Uterus (tissue), 4 donors: Measurements from ENCODE around the gene PARP15. TPM values are rescaled to one million over a fixed set of nuclear protein-coding genes. Genes with fewer than 3 reads are reported as not detected.

Experiments used
- DNase-seq, 2 donors: peaks; one replicate each; pipeline ENCODE4 v3.0.0-alpha.2; 2019 to 2020
- H3K27ac ChIP-seq, 2 donors: fragments of 200-600 bp; sonication (generic); 1 replicate in 1 of 2; 2 replicates in 1 of 2; pipeline ENCODE4 v1.5.1; 2016 to 2018
- H3K27me3 ChIP-seq, 2 donors: fragments of 200-600 bp; sonication (generic); one replicate each; pipeline ENCODE4 v1.5.1; 2018 to 2019; ENCODE audit warnings: control low read depth in 1 of 2
- H3K36me3 ChIP-seq, 2 donors: fragments of 200-600 bp; sonication (generic); one replicate each; pipeline ENCODE4 v1.5.1; 2019; ENCODE audit warnings: control low read depth in 1 of 2
- H3K4me1 ChIP-seq, 2 donors: fragments of 200-600 bp; sonication (generic); one replicate each; pipeline ENCODE4 v1.5.1; 2018 to 2019; ENCODE audit warnings: control low read depth in 1 of 2
- H3K4me3 ChIP-seq, 2 donors: fragments of 200-600 bp; sonication (generic); 1 replicate in 1 of 2; 2 replicates in 1 of 2; pipeline ENCODE4 v1.5.1; 2018 to 2019; ENCODE audit warnings: mild to moderate bottlenecking in 1 of 2
- H3K9me3 ChIP-seq, 2 donors: fragments of 200-600 bp; sonication (generic); one replicate each; pipeline ENCODE4 v1.5.1; 2019; ENCODE audit warnings: control low read depth in 1 of 2
- POLR2A ChIP-seq, 2 donors: fragments of 450-650 bp; IDR thresholded peaks; one replicate each; pipeline ENCODE4 v1.6.1; 2016; ENCODE audit warnings: antibody characterized with exemption in 2 of 2, mild to moderate bottlenecking in 1 of 2, moderate library complexity in 1 of 2
- intact Hi-C: fragments of 100-400 bp; cut with DNase I; formaldehyde crosslinking; loops from one replicate; pipeline ENCODE4 v1.15.1; 2023; ENCODE audit warnings: low total_unique reads
- total RNA-seq, 4 donors: library from RNA; depleted of rRNA in 3 of 4; stranded (reverse); fragments of >200 nt in 3 of 4; gene quantifications; one replicate each; pipeline versions ENCODE4 v1.1.0 to v1.2.4, GENCODE V29; 2014 to 2023
- TF ChIP-seq, protein P1 (sequence below), 4 experiments: fragments of 200-600 bp in 2 of 4; fragments of 450-650 bp in 2 of 4; sonication (generic) in 2 of 4; IDR thresholded peaks; one replicate each; pipeline ENCODE4 v1.5.1; 2016 to 2019; ENCODE audit warnings: antibody characterized with exemption in 4 of 4, mild to moderate bottlenecking in 2 of 4, moderate library complexity in 1 of 4
- donor health status: DM: yes; HTN: yes; CAD: no.

Gene PARP15
- total RNA-seq, 4 donors from 2014 or later = under 0.01 to 3.1 (median 1.6) TPM

DNA sequence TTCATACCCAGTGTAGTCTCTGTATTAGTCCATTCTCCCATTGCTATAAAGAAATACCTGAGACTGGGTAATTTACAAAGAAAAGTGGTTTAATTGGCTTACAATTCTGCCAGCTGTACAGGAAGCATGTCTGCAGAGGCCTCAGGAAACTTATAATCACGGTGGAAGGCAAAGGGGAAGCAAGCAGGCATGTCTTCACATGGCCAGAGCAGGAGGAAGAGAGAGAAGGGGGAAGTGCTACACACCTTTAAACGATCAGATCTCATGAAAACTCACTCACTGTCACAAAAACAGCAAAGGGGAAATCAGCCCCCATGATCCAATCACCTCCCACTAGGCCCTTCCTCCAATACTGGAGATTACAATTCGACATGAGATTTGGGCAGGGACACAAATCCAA is 96.9 kb downstream of the PARP15 start:
- no peak overlapping the region for H3K4me3 ChIP-seq
- H3K27ac ChIP-seq = no peak overlapping the region
- no peaks in the 10 kb centered on the region for H3K9me3 ChIP-seq
- DNase-seq = no peak
- H3K36me3 ChIP-seq = no peaks in the 10 kb centered on the region
- intact Hi-C loops = no loop called here
- H3K4me1 ChIP-seq = no peaks in the 10 kb centered on the region
- TF ChIP-seq, protein P1, sequence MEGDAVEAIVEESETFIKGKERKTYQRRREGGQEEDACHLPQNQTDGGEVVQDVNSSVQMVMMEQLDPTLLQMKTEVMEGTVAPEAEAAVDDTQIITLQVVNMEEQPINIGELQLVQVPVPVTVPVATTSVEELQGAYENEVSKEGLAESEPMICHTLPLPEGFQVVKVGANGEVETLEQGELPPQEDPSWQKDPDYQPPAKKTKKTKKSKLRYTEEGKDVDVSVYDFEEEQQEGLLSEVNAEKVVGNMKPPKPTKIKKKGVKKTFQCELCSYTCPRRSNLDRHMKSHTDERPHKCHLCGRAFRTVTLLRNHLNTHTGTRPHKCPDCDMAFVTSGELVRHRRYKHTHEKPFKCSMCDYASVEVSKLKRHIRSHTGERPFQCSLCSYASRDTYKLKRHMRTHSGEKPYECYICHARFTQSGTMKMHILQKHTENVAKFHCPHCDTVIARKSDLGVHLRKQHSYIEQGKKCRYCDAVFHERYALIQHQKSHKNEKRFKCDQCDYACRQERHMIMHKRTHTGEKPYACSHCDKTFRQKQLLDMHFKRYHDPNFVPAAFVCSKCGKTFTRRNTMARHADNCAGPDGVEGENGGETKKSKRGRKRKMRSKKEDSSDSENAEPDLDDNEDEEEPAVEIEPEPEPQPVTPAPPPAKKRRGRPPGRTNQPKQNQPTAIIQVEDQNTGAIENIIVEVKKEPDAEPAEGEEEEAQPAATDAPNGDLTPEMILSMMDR (IDR thresholded peaks at IDR 0.05) = no peak
- no peak for TF ChIP-seq POLR2A (IDR thresholded peaks at IDR 0.05)
- no peaks in the 10 kb centered on the region for H3K27me3 ChIP-seq

DNA sequence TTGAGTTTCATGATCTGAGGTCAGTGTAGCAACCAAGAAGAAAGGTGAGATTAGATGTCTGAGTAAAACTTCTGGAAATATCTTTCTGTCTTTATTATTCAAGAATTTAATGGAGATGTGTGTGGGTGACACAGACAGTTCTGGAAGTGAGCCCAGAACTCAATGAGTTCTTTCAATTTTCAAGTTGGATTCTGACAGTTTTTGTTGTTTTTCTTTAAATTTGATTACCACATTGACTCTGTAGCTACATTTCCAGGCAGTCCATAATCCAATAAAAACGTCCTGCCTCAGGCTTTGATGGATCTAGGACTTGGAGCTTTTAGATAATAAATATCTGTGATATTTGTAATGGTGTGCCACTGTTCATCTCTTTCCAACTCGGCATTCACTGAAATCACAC is 99.3 kb downstream of the PARP15 start:
- TF ChIP-seq POLR2A (IDR thresholded peaks at IDR 0.05) = no peak
- TF ChIP-seq, protein P1 (IDR thresholded peaks at IDR 0.05) = no peak
- Histone ChIP-seq H3K9me3 (no peaks in the 10 kb centered on the region), H3K4me3 (no peak overlapping the region), H3K4me1 (peaks cover 2 to 3% of the 10 kb centered on the region in 2 donors), H3K36me3 (no peaks in the 10 kb centered on the region), H3K27me3 (no peaks in the 10 kb centered on the region), H3K27ac (no peak overlapping the region)
- intact Hi-C loops = no loop called here
- no peak for DNase-seq

DNA sequence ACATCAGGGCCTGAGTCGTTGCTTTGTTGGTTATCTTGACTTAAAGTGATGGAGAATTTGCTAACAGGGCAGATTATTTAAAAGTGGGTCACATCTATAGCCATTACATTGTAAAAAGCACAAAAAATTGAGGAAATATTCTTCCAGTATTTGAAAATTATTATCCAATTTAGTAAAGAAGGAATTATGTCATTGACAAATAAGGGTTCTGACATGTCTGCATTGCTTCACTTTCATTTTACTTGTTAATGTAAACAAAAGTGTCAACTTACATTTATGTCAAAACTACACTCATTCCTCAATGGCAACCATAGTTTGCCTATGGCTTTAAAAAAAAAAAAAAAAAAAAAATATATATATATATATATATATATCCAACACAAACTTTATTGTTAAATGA is 99.8 kb downstream of the PARP15 start:
- TF ChIP-seq, protein P1 (IDR thresholded peaks at IDR 0.05) = no peak
- TF ChIP-seq POLR2A (IDR thresholded peaks at IDR 0.05) = no peak
- H3K36me3 ChIP-seq = no peaks in the 10 kb centered on the region
- no peak for DNase-seq
- no peaks in the 10 kb centered on the region for H3K9me3 ChIP-seq
- peaks cover 3 to 7% of the 10 kb centered on the region in 2 donors for H3K4me1 ChIP-seq
- intact Hi-C loops = no loop called here
- H3K4me3 ChIP-seq = no peak overlapping the region
- no peaks in the 10 kb centered on the region for H3K27me3 ChIP-seq
- no peak overlapping the region for H3K27ac ChIP-seq

DNA sequence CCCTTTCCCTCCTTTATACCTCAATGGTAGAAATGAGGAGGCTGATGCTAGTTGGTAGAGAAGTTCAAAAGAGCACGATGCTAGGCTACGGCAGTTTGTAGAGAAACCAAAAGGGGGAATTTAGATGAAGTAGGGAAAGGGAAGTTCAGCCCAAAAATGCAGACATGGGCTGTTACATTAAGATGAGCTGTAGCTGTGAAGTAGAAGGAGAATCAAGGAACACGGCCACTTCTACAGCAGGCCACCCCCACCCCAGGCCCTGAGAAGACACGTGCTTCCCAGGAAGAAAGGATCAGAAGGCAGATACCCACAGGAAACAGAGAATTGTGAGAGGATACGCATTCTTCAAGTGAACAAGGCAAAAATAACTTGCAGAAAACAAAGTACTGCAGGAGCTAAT is 101.1 kb downstream of the PARP15 start:
- Histone ChIP-seq H3K4me3 (no peak overlapping the region), H3K27ac (peak overlapping the region; percentile 97 to 98), H3K9me3 (no peaks in the 10 kb centered on the region), H3K27me3 (no peaks in the 10 kb centered on the region), H3K36me3 (no peaks in the 10 kb centered on the region), H3K4me1 (peaks cover 3 to 7% of the 10 kb centered on the region in 2 donors)
- no peak for TF ChIP-seq POLR2A (IDR thresholded peaks at IDR 0.05)
- TF ChIP-seq, protein P1 (IDR thresholded peaks at IDR 0.05) = no peak
- DNase-seq = no peak
- intact Hi-C loops = loop anchor here (2.0 kb wide), 1 partner anchor 114 kb away; the partner anchor contains the start of genes DTX3L and PARP9

DNA sequence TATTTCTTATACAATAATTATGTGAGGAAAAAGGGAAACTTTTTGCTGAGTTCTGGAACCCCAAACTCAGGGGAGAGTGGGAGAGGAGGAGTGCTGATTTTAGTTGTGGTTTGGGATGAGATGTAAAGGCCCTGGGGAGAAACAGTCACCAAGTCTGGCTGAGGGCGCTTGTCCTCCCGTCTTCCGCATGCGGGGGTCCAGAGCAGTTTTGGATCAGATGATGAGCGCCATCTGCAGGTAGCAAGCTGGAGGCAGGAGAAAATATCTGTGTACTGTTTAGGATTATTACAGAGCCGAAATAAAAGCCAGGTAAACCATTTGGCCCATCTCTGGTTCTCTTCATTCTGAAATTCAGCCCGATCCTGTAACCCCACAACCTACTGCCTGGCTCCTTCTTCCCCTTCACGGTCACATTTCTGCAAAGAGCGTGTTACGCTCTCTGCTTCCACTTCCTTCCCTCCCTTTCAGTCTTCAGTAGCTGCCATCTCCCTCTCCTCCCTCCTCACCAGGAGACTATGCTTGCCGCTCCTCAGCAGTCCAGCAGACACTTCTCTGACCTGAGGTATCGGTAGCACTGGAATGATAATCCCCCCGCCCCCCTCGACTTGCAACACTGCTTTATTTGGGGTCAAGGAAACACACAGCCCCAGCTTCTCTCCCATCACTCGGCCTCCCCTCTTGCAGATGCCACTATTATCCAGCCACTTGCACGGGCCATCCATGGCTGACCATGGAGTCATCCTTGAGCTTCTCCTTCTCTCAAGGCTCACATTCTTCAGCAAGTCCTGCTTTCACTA is 101.8 kb downstream of the PARP15 start:
- Histone ChIP-seq H3K27me3 (no peaks in the 10 kb centered on the region), H3K4me1 (peaks cover 3 to 7% of the 10 kb centered on the region in 2 donors), H3K9me3 (no peaks in the 10 kb centered on the region), H3K27ac (peak overlapping the region; percentile 97 to 98), H3K36me3 (no peaks in the 10 kb centered on the region), H3K4me3 (peak overlapping the region; percentile 77 to 87)
- intact Hi-C loops = loop anchor here (2.0 kb wide), 1 partner anchor 114 kb away; the partner anchor contains the start of genes DTX3L and PARP9
- TF ChIP-seq, protein P1 (IDR thresholded peaks at IDR 0.05) = peak; percentile 83 to 89 (median 85)
- peak in 1 of 2 donors; percentile 11 for TF ChIP-seq POLR2A (IDR thresholded peaks at IDR 0.05)
- DNase-seq = peak; percentile 85 to 89
